SKM-1 treated with dmso at 0.1 percent for 144 hours (cell line): ENCODE results near the gene OR10H5.
"Not testable (repeated sequence)": the region's sequence is repeated elsewhere in the genome, so short reads cannot be mapped to it uniquely, and the experiment has no call there.

Experiments
- DNase-seq: peaks from one replicate; lab custom pipeline; 2025; ENCODE audit not compliant: unreplicated experiment; lab: John Stamatoyannopoulos, UW

The OR10H5 gene

DNA sequence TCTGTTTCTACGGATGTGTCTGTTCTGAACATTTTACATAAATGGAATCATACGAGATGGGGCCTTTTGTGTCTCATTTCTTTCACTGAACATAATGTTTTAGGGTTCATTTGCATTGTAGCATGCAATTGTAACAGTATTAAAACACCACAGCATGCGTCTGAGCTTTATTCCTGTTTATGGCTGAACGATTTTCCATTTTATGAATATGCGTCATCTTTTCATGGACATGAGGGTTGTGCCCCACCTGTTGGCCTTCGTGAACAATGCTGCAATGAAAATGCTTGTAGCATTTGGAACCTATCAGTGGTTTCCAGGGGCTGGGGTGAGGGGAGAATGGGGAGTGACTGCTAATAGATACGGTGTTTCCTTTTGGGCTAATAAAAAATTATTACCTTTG is 22.9 kb downstream of the OR10H5 start:
- DNase-seq = no peak

DNA sequence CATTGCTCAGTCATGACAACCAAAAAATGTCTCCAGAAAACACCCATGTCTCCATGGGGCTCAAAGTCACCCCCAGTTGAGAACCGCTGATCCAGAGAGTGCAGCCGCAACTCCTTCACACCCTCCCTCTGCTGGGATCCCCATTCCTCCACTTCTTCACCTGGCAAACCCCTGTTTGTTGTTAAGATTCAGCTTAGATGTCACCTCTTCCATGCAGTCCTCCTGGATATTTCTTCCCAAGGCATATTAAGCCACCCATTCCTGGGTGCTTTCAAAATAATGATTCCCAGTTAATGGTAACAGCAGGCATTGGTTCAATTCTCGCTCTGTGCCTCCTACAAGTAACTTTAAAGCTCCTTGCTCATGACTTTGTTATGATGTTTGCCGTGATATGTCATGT is 24.0 kb downstream of the OR10H5 start:
- no peak for DNase-seq

DNA sequence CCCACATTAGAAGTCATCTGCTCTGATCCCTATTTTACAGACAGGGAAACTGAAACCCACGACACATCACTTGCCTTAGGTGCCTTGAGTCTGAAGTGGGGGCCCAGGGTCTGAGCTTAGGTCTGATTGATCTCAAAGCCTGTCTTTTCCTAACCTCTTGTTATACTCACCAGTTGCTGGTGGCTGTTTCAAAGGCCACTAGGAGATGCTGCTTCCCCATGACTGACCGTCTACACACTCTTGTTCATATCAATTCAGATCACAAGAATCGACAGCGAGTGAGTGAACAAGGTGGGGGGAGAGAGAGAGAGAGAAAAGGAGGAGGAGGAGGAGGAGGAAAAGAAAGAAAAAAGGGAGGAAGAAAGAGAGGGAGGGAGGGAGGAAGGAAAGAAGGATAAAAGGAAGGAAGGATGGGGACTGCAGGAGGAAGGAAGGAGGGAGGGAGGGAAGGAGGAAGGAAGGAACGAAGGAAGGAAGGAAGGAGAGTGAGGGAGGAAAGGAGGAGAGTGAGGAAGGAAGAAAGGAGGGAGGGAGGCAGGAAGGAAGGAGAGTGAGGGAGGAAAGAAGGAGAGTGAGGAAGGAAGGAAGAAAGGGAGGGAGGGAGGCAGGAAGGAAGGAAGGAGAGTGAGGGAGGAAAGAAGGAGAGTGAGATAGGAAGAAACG is 24.7 kb downstream of the OR10H5 start:
- DNase-seq = no peak

DNA sequence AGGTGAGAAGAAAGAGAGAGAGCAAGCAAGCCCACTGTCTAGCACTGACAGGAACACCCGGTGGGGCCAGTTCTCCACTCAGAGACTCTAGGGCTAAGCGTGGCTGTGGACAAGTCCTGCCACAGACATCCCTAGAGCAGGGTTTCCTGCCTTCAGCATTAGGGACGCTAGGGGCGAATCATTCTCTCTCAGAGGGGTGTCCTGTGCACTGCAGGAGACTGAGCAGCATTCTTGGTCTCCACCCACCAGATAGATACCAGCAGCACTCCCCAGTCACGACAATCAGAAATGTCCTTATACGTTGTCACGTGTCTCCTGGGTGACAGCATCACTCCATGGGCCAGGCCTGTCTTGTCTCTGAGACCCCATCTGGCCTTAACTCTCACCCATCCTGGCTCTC is 26.5 kb downstream of the OR10H5 start:
- no peak for DNase-seq

DNA sequence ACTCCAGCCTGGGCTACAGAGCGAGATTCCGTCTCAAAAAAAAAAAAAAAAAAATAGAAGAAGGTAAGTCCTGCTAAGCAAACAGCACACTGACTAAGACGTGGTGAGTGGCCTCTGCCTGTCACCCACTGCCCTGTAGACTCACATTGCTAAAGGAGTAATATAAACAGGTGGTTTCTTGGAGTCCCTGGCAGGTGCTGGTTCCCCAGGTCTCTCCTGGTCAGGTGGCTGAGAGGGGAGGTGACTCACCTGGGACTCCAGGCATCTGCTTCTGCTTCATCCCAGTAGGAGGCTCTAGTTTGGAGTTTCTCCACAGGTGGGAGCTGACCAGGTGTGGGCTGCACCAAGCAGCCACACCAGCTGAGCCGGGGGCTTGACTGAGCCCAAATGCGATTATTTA is 27.8 kb downstream of the OR10H5 start, which contains the start of gene OR10H1:
Gene OR10H1 (minus strand): TSS at position 359 of the 400 bp plus-strand sequence. CDS start 7,627 bp downstream, outside the sequence.
- no peak for DNase-seq

DNA sequence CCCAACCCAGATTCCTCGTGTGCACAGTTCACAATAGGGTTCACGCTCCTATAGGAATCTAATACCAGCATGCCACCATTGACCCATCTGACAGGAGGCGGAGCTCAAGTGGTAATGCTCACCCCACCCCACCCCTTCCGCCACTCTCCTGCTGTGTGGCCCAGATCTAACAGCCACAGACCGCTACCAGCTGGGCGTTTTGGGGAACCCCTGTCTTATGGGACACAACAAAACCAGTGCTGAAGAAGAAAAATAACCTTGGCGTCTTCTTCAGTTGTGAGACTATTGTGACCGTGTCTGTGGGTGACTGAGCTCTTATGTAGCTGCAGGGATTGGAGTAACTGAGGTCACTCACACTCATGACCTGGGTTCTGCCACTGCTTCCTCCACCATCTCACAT is 33.2 kb downstream of the OR10H5 start:
- no peak for DNase-seq

DNA sequence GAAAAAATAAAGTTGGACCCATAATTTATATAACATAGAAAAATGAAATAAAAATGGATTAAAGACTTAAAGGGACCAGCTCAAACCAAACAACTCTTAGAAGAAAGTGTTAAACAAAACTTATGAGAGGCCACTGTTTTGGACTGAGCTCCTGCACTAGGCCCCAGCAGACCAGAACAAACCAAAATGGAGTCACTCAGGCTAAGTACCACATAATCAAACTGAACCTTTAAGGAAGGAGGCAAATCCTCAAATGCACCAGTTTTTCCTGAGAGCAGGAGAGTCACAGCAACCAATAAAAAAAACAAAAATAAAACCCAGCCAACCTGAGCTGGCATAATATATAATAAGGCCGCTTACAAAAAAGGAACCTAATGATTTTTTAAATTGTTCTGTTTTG is 38.3 kb downstream of the OR10H5 start:
- no peak for DNase-seq

DNA sequence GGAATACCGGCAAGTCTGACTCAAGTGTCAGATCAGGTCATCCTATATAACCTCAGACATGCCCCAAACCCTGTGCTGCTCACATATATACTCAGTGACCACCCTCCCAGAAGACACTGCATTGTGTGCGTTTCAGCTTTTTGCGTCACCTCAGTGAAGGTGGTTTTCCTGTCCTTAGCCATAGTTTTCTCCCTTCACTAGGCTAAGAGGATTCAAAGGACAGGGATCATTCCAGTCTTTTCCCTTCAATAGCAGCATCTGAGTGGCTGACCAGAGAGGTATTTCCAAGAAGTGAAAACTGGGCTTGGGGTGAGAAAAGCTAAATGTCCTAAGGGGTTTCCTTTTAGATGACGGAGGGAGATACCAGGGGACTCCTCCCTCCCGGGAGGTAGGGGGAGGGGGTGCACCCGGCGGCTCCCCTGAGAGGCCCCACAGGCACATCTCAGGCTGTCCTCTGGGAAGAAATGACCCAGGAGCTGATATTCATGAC is 40.7 kb downstream of the OR10H5 start:
- no peak for DNase-seq

DNA sequence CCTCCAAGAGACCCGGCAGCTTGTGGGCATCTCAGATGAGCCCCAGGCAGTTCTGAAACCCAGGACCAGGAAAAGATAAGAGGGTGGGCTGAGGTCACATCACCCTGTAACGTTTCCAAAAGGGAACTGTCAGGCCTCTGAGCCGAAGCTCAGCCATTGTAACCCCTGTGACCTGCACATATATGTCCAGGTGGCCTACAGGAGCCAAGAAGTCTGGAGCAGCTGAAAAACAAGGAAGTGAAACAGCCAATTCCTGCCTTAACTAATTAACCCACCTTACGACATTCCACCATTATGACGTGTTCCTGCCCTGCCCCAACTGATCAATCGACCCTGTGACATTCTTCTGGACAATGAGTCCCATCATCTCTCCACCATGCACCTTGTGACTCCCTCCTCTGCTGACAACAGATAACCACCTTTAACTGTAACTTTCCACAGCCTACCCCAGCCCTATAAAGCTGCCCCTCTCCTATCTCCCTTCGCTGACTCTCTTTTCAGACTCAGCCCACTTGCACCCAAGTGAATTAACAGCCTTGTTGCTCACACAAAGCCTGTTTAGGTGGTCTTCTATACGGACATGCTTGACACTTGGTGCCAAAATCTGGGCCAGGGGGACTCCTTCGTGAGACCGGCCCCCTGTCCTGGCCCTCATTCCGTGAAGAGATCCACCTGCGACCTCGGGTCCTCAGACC is 41.3 kb downstream of the OR10H5 start:
- DNase-seq = not testable (repeated sequence)

DNA sequence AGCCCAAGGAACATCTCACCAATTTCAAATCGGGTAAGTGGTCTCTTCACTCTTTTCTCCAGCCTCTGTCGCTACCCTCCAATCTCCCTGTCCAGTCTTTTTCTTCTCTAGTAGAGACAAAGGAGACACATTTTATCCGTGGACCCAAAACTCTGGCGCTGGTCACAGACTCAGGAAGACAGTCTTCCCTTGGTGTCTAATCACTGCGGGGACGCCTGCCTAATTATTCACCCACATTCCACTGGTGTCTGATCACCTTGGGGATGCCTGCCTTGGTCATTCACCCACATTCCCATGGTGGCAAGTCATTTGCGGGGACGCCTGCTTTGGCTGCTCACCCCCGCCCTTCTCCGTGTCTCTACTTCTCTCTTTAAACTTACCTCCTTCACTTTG is 41.8 kb downstream of the OR10H5 start:
- no peak for DNase-seq

DNA sequence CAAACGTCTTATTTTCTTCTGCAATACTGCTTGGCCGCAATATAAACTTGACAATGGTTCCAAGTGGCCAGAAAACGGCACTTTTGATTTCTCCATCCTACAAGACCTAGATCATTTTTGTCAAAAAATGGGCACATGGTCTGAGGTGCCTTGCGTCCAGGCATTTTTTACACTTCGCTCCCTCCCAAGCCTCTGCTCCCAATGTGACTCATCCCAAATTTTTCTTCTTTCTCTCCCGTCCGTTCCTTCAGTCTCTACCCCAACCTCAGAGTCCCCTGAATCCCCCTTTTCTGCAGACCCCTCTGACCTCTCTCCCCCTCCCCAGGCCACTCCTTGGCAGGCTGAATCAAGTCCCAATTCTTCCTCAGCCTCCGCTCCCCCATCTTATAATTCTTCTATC is 42.3 kb downstream of the OR10H5 start:
- DNase-seq = no peak

DNA sequence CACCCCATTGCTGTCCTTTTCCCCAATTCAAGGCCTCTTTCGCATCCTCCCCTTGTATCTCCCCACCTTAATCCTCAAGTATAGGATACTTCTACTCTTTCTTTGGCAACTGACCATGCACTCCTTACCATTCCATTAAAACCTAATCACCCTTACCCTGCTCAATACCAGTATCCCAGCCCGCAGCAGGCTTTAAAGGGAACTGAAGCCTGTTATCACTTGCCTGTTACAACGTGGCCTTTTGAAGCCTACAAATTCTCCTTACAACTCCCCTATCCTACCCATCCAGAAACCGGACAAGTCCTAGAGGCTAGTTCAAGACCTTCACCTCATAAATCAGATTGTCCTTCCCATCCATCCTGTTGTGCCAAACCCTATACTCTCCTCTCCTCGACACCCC is 44.2 kb downstream of the OR10H5 start:
- no peak for DNase-seq

DNA sequence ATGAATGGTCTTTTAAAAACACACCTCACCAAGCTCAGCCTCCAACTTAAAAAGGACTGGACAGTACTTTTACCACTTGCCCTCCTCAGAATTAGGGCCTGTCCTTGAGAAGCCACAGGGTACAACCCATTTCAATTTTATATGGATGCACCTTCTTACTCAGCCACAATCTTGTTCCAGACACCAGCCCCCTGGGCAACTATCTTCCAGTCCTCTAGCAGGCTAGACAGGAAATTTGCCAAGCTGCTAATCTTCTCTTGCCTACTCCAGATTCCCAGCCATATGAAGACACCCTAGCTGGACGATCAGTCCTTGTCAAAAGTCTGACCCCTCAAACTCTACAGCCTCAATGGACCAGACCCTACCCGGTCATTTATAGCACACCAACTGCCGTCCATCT is 46.8 kb downstream of the OR10H5 start:
- not testable (repeated sequence) for DNase-seq

DNA sequence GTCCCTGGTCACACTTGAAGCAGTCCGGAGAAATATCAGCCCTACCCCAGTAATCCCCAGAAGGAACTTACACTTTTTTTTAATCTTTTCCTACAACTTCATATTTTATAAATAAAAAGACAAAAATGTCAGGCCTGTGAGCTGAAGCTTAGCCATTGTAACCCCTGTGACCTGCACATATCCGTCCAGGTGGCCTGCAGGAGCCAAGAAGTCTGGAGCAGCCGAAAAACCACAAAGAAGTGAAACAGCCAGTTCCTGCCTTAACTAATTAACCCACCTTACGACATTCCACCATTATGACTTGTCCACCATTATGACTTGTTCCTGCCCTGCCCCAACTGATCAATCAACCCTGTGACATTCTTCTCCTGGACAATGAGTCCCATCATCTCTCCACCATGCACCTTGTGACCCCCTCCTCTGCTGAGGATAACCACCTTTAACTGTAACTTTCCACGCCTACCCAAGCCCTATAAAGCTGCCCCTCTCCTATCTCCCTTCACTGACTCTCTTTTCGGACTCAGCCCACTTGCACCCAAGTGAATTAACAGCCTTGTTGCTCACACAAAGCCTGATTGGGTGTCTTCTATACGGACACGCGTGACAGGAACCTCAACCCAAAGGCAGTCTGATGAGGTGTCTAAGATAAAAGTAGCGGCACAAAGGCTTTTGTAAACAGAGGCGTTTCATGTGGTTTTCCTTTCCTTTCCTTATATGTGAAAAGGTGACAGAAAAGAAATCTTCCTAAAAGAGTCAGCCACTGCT is 48.3 kb downstream of the OR10H5 start:
- DNase-seq = not testable (repeated sequence)

DNA sequence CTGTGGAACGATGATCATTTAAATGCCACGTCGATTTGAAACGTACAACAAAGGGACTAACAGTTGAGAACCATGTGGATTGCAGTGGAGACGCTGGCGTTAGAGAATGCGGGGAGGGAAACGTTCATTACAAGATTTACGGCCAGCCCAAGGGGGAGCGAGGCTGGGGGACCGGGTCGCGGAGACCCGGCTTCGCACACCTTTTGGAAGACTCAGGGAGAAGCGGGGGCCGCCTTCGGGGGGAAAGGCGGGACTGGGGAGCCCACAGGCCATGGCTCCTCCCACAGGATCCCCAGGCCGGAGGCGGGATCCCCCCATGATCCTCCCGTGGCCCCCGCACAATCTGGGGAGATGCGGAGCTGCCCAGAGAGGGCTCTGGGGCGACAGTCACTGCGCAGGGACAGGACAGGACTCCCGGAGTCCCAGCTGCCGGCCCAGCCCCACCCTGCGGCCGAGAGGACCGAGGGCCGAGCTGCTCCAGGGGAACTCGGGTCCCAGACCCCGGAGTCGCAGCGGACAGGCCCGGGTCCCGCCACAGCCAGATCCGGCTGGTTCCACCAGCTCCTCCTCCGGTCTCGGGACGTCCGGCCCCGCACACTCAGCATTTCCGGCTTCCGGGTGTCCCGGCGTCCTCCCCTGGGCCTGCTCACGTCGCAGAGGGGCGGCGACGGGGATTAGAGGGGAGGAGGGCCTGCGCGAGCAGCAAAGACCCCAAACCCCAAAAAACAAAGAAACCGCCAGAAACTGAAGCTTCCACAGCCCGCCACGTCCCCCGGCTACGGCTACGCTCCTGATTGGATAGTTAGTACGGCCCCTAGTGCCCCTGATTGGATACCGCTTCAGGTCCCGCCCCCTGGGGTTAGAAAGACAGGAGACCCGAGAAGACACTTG is 49.1 kb downstream of the OR10H5 start:
- DNase-seq = peak; percentile 96

DNA sequence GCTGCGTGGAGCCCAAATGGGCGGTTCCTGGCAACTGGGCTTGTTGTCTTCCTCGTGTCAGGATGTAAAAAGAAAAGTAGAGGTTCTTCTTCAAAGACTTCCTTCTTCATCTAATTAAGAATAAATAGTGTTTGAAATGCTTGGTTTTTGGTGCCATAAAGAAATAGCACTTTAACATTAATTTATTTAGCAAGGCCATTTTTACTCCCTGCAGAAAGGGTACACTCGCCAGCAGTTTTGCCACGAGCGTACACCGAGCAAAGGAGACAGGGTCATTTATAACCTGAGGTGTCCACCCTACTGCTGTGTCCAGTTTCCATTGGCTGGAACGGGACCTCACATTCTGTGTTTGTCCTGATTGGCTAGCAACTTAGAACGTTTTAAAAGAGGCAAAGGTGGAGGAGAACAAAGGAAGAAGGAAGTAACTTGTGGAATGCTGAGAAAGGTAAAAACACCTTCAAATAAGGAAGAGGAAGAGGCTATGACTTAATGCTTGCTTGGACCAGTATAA is 49.8 kb downstream of the OR10H5 start:
- DNase-seq = no peak

DNA sequence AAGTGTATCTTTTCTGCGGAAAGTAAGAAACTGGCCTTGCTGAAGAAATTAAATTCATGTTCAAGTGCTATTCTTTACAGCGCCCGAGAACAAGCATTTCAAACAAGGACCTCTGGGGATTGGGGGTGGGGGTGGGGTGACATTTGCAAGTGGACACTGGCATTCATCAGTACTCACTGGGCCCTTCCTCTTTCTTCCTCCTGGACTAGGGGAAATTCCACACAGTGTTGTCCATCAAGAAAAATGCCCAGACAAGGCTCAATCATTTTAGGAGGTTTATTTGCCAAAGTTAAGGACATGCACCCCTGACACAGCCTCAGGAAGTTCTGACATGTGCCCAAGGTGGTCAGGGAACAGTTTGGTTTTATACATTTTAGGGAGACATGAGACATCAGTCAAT is 50.9 kb downstream of the OR10H5 start:
- no peak for DNase-seq

DNA sequence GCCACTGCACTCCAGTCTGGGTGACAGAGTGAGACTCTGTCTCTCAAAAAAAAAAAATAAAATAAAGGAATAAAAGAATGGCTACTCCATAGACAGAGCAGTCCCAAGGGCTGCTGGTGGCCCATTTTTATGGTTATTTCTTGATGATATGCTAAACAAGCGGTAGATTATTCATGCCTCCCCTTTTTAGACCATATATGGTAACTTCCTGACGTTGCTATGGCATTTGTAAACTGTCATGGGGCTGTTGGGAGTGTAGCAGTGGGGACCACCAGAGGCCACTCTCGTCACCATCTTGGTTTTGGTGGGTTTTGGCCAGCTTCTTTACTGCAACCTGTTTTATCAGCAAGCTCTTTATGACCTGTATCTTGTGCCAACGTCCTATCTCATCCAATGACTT is 52.4 kb downstream of the OR10H5 start:
- not testable (repeated sequence) for DNase-seq

DNA sequence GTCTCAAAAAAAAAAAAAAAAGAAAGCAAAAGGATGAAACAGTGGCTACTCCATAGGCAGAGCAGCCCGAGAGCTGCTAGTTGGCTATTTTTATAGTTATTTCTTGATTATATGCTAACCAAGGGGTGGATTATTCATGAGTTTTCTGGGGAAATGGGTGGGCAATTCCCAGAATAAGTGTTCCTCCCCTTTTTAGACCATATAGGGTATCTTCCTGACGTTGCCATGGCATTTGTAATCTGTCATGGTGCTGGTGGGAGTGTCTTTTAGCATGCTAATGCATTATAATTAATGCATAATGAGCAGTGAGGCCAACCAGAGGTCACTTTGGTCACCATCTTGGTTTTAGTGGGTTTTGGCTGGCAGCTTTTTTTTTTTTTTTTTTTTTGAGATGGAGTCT is 53.4 kb downstream of the OR10H5 start:
- no peak for DNase-seq

DNA sequence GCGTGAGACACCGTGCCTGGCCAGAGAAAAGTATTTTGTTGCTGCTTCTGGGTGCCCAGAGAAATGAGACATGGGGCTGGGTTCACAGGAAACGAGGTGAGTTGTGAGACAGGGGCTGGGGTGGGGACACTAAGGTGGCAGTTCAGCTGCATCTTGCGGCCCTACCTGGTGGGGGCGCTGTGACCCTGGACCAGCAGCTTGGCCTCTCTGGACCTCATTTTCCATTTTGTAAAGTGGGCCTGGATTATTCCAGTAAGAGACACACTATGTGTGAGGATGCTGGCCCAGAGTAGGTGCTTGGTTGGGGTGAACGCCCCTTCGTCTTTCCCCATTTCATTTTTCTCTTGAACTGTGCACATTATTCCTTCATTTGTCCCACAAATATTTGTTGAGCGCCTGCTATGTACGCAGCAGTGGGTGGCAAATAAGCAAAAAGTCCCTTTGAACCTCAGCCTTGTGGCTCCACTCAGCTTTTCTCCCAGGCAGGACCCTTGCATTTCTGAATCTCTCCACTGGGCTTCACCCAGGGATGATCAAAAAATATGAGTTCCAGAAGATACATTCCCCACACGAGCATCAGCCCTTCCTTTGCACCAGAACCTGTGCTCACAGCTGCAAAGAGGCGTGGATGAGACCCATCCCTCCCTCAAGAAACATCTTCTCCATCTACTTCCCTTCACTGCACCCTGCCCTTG is 54.6 kb downstream of the OR10H5 start:
- no peak for DNase-seq
